Activated naive CD4-positive, alpha-beta T cell treated with anti-CD3 and anti-CD28 coated beads, Interleukin-2, amount 50 U/mL, for 24 hours (primary cell): Measurements from ENCODE around the gene HNRNPUL1.

Experiments
- H3K27ac Mint-ChIP-seq: one replicate; pipeline ENCODE4 v1.8.0; 2021; ENCODE audit warnings: mild to moderate bottlenecking, mixed read lengths
- H3K27me3 Mint-ChIP-seq: one replicate; pipeline ENCODE4 v1.8.0; 2021; ENCODE audit warnings: mixed read lengths
- H3K36me3 Mint-ChIP-seq: one replicate; pipeline ENCODE4 v1.8.0; 2021; ENCODE audit warnings: mixed read lengths
- H3K4me1 Mint-ChIP-seq: one replicate; pipeline ENCODE4 v1.8.0; 2021; ENCODE audit warnings: mixed read lengths
- H3K4me3 Mint-ChIP-seq: one replicate; pipeline ENCODE4 v1.8.0; 2021; ENCODE audit warnings: mild to moderate bottlenecking, mixed read lengths
- H3K9me3 Mint-ChIP-seq: one replicate; pipeline ENCODE4 v1.8.0; 2021; ENCODE audit warnings: mixed read lengths

The HNRNPUL1 gene

DNA sequence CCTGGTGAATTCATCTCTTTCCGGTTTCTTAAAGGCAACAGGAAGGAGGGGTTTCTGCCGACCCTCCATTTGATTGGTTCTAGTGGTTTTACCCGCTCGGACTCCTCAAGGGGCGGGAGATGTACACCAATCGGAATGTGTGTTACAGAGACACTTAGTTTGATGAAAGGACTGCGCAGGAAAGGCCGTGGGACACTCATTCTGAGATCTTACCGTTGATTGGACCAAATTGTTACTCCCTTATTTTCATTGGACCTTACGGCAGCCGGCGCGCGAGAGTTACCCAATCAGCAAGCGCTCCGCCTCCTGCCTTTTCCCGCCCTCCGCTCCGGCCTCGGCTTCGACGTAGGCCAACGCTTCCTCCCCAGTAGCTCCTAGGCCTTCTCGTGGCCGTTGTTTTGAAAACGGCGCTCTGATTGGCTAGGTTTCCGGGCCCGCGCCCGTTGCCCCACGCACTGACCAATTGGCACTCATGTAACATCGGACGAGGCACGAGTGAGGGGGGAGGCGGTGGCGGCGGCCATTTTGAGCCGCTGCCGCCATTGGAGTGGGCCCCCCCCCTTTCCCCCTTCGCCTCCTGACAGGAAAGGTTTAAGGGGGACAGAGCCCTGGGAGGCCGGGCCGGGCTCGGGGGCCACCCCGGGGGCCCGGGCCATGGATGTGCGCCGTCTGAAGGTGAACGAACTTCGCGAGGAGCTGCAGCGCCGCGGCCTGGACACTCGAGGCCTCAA lies at the start of gene HNRNPUL1:
HNRNPUL1 (plus strand) TSS at position 523 of the 731 bp plus-strand sequence; CDS start at position 655, 132 bp downstream.
- Mint-ChIP-seq H3K27ac (peak within 1 kb of the TSS; percentile 99), H3K4me3 (peak within 1 kb of the TSS; percentile 95), H3K4me1 (peaks cover 44% of the 10 kb centered on the region), H3K9me3 (no peaks in the 10 kb centered on the region), H3K27me3 (no peaks in the 10 kb centered on the region), H3K36me3 (peaks cover 4% of the 10 kb centered on the region)

DNA sequence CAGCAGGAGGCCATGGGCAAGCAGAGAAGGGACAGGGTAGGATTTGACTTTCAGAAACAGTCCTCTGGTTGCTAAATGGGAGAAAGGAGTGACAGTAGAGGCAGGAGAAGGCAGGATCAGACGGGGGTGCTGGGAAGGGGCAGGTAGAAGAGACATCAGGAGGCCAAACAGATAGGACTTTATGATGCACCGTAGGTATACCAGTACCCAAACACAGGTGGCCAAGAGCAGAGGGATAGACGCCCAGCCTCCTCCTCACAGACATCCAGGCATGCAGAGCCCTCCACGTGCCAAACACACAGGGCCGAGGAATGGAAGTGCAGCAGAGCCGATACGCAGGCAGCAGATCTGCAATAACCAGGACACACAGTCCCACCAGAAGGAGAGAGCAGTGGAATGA lies 46.4 kb upstream of the HNRNPUL1 start:
- peaks cover 16% of the 10 kb centered on the region for H3K27me3 Mint-ChIP-seq

DNA sequence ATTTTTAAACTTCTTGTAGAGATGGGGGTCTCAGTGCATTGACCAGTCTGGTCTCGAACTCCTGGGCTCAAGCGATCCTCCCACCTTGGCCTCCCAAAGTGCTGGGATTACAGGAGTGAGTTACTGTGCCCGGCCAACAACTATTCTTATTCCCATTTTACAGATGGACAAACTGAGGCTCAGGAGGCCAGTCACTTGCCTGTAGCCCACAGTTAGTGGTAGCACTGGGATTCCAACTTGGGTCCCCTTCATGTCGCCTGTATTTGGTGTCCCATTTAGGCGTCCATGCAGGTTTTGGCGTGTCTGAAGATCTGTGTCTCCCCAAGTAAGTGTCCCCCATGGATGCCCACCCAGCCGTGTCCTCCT lies 45.9 kb upstream of the HNRNPUL1 start:
- no peaks in the 10 kb centered on the region for H3K9me3 Mint-ChIP-seq
- H3K4me1 Mint-ChIP-seq, result peaks cover 4% of the 10 kb centered on the region
- H3K36me3 Mint-ChIP-seq, result no peaks in the 10 kb centered on the region
- no peak overlapping the region for H3K27ac Mint-ChIP-seq
- peaks cover 16% of the 10 kb centered on the region for H3K27me3 Mint-ChIP-seq
- no peak overlapping the region for H3K4me3 Mint-ChIP-seq

More for the DNA sequence above, 46.4 kb upstream of the HNRNPUL1 start:
- Mint-ChIP-seq H3K36me3 (no peaks in the 10 kb centered on the region), H3K9me3 (no peaks in the 10 kb centered on the region), H3K4me3 (no peak overlapping the region), H3K4me1 (peaks cover 4% of the 10 kb centered on the region), H3K27ac (no peak overlapping the region)

DNA sequence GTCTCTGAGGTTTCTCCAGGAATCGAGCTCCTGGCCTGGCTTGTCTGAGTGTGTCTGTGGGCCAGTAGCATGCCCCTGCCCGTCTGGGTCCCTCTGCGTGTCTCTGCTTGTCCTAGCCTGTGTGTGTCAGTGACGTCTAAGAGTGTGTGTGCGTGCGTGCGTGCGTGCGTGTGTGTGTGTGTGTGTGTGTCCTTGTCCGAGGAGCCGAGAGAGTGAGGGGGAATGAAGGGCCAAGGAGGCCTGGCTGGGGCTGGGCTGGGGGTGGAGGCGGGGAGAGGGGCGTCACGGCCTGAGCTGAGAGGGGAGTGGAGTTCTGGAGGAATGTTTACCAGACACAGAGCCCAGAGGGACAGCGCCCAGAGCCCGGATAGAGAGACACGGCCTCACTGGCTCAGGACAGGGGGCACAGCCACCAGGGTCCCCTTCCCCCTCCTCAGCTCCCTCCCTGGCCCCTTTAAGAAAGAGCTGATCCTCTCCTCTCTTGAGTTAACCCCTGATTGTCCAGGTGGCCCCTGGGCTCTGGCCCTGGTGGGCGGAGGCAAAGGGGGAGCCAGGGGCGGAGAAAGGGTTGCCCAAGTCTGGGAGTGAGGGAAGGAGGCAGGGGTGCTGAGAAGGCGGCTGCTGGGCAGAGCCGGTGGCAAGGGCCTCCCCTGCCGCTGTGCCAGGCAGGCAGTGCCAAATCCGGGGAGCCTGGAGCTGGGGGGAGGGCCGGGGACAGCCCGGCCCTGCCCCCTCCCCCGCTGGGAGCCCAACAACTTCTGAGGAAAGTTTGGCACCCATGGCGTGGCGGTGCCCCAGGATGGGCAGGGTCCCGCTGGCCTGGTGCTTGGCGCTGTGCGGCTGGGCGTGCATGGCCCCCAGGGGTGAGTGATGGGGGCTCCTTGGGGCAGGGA lies 45.3 kb upstream of the HNRNPUL1 start, which contains the start of gene AXL:
AXL (plus strand) TSS at position 609 of the 893 bp plus-strand sequence; CDS start at position 779, 170 bp downstream.
- Mint-ChIP-seq H3K27me3 (peaks cover 16% of the 10 kb centered on the region), H3K36me3 (no peaks in the 10 kb centered on the region), H3K4me1 (peaks cover 7% of the 10 kb centered on the region), H3K27ac (peak within 1 kb of the TSS; percentile 12), H3K9me3 (no peaks in the 10 kb centered on the region), H3K4me3 (no peak within 1 kb of the TSS)

GRCh38 chr19:41219924-41220567 lies 44.1 kb upstream of the HNRNPUL1 start:
- Mint-ChIP-seq H3K27ac (peak overlapping the region; percentile 12), H3K4me1 (peaks cover 10% of the 10 kb centered on the region), H3K36me3 (no peaks in the 10 kb centered on the region), H3K9me3 (no peaks in the 10 kb centered on the region), H3K27me3 (peaks cover 16% of the 10 kb centered on the region), H3K4me3 (no peak overlapping the region)

DNA sequence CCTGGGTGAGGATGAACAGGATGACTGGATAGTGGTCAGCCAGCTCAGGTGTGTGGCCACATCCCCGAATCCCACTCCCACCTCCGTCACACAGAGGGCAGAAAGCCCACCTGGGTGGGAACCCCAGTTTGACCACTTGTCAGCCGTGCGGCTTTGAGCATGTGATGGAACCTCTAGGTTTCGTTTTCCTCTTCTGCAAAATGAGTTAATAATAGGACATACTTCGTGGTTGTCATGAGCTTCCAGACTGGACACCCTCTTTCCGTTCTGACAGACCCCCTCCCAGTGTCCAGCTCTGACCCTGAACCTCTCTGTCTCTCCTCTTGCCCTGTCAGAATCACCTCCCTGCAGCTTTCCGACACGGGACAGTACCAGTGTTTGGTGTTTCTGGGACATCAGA lies 43.4 kb upstream of the HNRNPUL1 start:
- no peak overlapping the region for H3K27ac Mint-ChIP-seq

DNA sequence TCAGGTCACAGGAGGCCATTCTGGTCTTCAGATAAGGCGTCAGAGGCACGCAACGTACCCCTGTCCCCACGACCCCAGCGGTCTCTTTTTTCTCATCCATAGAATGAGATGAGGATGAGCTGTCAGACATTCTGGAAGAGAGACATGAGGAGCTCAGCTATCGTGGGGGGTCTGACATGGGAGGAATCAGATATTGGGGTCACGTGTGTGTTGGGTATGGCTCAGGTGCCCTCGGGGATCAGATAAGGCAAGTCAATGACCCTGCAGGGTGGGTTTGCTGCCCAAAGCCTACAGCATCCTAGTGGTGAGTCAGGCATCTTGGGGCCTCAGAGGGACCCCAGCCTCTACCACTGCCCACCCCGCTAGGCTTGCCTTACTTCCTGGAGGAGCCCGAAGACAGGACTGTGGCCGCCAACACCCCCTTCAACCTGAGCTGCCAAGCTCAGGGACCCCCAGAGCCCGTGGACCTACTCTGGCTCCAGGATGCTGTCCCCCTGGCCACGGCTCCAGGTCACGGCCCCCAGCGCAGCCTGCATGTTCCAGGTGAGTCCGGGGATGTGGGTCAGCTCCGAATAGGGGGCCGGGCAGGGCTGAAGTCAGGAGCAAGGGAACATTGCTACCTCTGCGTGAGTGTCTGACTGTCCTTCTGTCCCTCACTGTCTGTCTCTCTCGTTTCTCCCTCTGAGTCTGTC lies 42.5 kb upstream of the HNRNPUL1 start:
- Mint-ChIP-seq H3K4me3 (no peak overlapping the region), H3K27ac (no peak overlapping the region), H3K36me3 (no peaks in the 10 kb centered on the region), H3K4me1 (peaks cover 21% of the 10 kb centered on the region), H3K9me3 (no peaks in the 10 kb centered on the region), H3K27me3 (peaks cover 16% of the 10 kb centered on the region)

More for the DNA sequence above, 43.4 kb upstream of the HNRNPUL1 start:
- Mint-ChIP-seq H3K9me3 (no peaks in the 10 kb centered on the region), H3K36me3 (no peaks in the 10 kb centered on the region), H3K4me1 (peaks cover 17% of the 10 kb centered on the region), H3K27me3 (peaks cover 16% of the 10 kb centered on the region), H3K4me3 (no peak overlapping the region)

DNA sequence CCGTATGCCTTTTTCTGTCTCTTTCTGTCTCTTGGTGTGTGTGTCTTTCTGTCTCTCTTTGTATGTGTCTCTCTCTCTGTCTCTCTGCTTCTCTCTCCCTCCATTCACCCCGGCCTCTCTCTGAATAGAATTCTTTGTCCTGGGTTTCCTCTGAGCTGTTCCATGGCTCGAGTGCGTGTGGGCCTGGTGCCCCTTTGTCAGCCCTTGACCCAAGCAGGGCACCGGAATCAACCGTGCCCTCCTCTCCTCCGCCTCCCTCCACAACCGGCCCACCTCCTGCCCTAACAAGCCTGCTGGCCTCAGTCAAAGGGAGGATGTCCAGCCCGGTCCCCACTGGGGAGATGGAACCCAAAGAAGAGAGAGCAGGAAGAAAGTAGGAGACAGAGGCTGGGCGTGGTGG lies 41.9 kb upstream of the HNRNPUL1 start:
- Mint-ChIP-seq H3K9me3 (no peaks in the 10 kb centered on the region), H3K4me1 (peaks cover 27% of the 10 kb centered on the region), H3K27me3 (peaks cover 14% of the 10 kb centered on the region), H3K36me3 (no peaks in the 10 kb centered on the region), H3K27ac (no peak overlapping the region), H3K4me3 (no peak overlapping the region)

- H3K27ac Mint-ChIP-seq, result peak overlapping the region; percentile 53
- peaks cover 28% of the 10 kb centered on the region for H3K4me1 Mint-ChIP-seq
Observed at GRCh38 chr19:41223431-41224234, 40.5 kb upstream of the HNRNPUL1 start.

GRCh38 chr19:41224632-41225031 lies 39.5 kb upstream of the HNRNPUL1 start:
- Mint-ChIP-seq H3K27me3 (peaks cover 9% of the 10 kb centered on the region), H3K36me3 (no peaks in the 10 kb centered on the region), H3K9me3 (no peaks in the 10 kb centered on the region), H3K4me1 (peaks cover 28% of the 10 kb centered on the region), H3K27ac (no peak overlapping the region), H3K4me3 (no peak overlapping the region)

More at GRCh38 chr19:41223431-41224234, 40.5 kb upstream of the HNRNPUL1 start:
- Mint-ChIP-seq H3K9me3 (no peaks in the 10 kb centered on the region), H3K4me3 (no peak overlapping the region), H3K36me3 (no peaks in the 10 kb centered on the region), H3K27me3 (peaks cover 12% of the 10 kb centered on the region)

GRCh38 chr19:41225238-41226052 lies 38.7 kb upstream of the HNRNPUL1 start:
- Mint-ChIP-seq H3K4me1 (peaks cover 23% of the 10 kb centered on the region), H3K4me3 (peak overlapping the region; percentile 82), H3K27ac (peak overlapping the region; percentile 86), H3K27me3 (peaks cover 5% of the 10 kb centered on the region), H3K9me3 (no peaks in the 10 kb centered on the region), H3K36me3 (no peaks in the 10 kb centered on the region)

GRCh38 chr19:41226053-41226873 lies 37.9 kb upstream of the HNRNPUL1 start:
- Mint-ChIP-seq H3K4me3 (peak overlapping the region; percentile 84), H3K27ac (peak overlapping the region; percentile 25), H3K4me1 (peaks cover 23% of the 10 kb centered on the region), H3K9me3 (no peaks in the 10 kb centered on the region), H3K36me3 (no peaks in the 10 kb centered on the region), H3K27me3 (peaks cover 2% of the 10 kb centered on the region)

- Mint-ChIP-seq H3K27ac (no peak overlapping the region), H3K9me3 (no peaks in the 10 kb centered on the region), H3K4me1 (peaks cover 23% of the 10 kb centered on the region), H3K27me3 (peaks cover 2% of the 10 kb centered on the region), H3K36me3 (no peaks in the 10 kb centered on the region), H3K4me3 (peak overlapping the region; percentile 84)
Observed at GRCh38 chr19:41226874-41227390, 37.2 kb upstream of the HNRNPUL1 start.
